AG08396 (cell line): Measurements from ENCODE around the gene MDH2.
"Not testable (repeated sequence)": the region's sequence is repeated elsewhere in the genome, so short reads cannot be mapped to it uniquely, and the experiment has no call there.

Experiments
- DNase-seq: peaks from one replicate; pipeline ENCODE4 v3.0.0; 2012; ENCODE audit warnings: low spot score, mixed read lengths

Gene MDH2

GRCh38 chr7:76072243-76073148, 24.6 kb downstream of the MDH2 start:
- no peak for DNase-seq

DNA sequence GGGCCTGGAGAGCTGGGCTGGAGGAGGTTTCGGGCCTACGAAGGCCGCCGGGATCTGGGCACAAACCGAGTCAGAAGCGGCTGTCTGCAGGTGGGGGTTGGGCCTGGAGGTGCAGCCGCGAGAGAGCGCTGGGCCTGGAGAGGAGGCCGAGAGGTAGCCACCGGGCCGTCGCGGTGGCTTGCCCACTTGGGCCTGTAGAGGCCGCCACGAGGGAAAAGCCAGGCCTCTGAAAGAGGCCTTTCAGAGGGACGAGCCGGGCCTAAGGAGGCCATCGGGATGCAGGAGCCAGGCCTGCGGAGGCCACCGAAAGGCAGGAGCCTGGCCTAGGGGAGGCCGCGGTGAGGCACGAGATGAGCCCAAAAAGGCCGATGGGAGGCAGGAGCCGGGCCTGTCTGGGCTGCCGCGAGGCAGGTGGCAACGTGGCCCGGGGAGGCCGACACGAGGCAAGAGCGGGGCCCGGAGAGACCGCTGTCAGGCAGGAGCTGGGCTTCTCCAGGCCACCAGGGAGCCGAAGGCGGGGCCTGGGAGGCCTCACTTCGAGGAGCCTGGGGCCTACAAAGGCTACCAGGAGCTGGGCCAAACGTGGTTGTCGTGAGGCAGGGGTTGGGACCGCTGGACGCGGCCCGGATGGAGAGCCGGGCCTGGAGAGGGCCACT, 25.6 kb downstream of the MDH2 start:
- no peak for DNase-seq

DNA sequence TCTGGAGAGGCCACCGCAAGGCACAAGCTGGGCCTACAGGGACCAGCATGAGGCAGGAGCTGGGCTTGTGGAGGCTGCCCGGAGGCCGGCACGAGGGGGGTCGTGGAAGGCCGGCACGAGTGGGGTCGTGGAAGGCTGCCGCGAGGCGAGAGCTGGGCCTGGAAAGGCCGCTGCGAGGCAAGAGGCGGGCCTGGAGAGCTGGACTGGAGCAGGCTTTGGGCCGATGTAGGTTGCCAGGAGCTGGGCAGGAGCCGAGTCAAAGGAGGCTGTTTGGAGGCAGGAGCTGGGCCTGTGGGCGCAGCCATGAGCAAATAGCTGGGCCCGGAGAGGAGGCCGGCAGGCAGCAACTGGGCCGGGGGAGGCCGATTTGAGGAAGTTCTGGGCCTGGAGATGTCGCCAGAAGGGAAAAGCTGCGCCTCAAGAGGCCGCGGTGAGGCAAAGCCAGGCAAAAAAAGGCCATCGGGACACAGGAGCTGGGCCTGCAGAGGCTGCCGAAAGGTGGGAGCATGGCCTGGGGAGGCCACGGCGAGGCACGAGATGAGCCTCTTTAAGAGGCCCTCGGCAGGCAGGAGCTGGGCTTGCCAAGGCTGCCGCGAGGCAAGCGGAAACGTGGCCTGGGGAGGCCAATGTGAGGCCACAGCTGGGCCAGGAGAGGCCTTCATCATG, 26.5 kb downstream of the MDH2 start:
- no peak for DNase-seq

- DNase-seq, result no peak
Measured at GRCh38 chr7:76074972-76075370, 27.1 kb downstream of the MDH2 start.

DNA sequence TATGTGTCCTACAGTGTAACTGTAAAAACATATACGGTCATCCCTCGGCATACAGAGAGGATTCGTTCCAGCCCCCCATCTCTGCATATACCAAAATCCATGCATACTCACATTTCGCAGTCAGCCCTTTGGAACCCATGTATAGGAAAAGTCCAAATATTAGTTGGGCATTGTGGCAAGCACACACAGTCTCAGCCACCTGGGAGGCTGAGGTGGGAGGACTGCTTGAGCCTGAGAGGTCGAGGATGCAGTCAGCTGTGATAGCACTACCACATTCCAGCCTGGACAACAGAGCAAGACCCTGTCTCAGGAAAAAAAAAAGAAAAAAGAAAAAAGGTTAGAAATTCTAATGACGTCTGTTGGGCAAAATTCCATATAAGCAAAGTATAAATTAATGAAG, 29.1 kb downstream of the MDH2 start:
- no peak for DNase-seq

- no peak for DNase-seq
Measured at GRCh38 chr7:76077435-76077834, 29.5 kb downstream of the MDH2 start.

- no peak for DNase-seq
Measured at GRCh38 chr7:76080204-76080603, 32.3 kb downstream of the MDH2 start.

DNA sequence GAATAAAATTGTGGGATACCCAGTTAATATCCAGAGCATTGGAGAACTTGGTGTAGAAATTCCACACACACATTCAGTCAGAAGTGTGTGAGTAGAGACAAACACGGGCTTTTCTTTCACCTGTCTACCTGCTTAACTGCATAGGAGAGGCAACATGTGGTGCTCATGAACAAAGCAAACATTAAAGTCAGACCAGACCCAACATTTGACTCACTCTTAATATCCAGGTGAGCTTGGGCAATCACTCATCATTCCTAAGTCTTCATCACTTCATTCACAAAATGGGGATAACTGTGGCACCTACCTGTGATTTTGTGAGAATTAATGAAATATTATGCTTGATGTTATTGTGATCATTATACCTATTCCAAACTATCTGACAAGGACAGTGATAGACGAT, 36.2 kb downstream of the MDH2 start:
- DNase-seq, result not testable (repeated sequence)

- no peak for DNase-seq
Measured at GRCh38 chr7:76086070-76086469, 38.2 kb downstream of the MDH2 start.

DNA sequence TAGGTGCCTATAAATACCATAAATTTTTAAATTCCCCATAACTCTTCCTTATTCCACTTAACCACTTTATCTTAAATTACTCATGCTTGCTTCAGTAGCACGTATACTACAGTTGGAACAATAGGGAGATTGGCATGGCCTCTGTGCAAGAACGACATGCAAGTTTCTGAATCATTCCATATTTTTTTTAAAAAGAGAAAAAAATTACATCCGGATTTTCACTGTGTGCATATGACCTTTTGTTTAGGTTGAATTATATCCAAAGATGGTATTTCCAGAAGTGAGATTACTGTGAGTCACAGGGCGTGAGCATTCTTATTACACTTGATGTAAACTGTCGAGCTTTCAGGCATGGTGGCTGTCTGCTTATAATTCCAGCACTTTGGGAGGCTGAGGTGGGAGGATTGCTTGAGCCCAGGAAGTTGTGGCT, 39.5 kb downstream of the MDH2 start:
- peak; percentile 12 for DNase-seq

DNA sequence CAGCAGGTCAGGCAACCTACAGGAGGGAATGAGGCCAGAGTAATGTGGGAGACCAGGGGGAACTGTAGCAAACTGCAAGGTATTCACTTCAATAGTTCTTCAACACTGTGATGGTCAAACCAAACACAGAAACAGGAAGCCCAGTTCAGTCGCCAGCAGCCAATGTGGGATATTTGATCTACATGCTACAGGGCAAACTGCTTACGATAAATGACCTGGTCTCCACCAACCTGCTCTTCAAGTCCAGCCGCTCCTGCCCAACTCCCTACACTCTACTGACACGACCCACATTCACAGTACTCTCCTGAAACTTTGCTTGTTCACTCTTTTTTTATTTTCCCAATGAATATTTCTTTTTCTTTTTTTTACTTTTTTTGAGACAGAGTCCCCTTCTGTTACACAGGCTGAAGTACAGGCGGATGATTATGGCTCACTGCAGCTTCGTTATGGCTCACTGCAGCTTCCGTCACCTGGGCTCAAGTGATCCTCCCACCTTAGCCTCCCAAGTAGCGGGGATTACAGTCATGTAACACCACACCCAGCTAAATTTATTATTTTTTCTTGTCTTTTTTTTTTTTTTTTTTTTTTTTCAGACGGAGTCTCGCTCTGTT, 42.1 kb downstream of the MDH2 start:
- DNase-seq, result no peak

GRCh38 chr7:76091506-76091905, 43.6 kb downstream of the MDH2 start:
- DNase-seq, result no peak

GRCh38 chr7:76093531-76093930, 45.6 kb downstream of the MDH2 start:
- not testable (repeated sequence) for DNase-seq

- DNase-seq, result not testable (repeated sequence)
Measured at GRCh38 chr7:76094326-76094725, 46.4 kb downstream of the MDH2 start.

- no peak for DNase-seq
Measured at GRCh38 chr7:76095908-76096307, 48.0 kb downstream of the MDH2 start.

- not testable (repeated sequence) for DNase-seq
Measured at GRCh38 chr7:76101693-76102437, 54.0 kb downstream of the MDH2 start.

DNA sequence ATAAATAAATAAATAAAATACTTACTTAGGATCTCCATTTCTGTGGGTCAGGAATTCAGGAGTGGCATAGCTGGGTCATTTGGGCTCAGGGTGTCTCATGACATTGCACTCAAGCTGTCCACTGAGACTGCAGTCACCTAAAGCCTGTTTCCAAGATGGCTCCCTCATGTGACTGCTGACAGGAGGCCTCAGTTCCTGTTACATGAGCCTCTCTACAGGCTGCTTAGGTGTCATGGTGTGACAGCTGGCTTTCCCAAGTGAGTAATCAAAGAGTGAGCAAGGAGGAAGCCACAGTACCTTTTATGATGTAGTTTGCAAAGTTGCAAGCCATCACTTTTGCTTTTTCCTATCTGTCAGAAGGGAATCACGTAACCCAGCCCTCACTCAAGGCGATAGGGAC, 55.9 kb downstream of the MDH2 start:
- not testable (repeated sequence) for DNase-seq

GRCh38 chr7:76106130-76106529, 58.2 kb downstream of the MDH2 start:
- DNase-seq, result not testable (repeated sequence)

DNA sequence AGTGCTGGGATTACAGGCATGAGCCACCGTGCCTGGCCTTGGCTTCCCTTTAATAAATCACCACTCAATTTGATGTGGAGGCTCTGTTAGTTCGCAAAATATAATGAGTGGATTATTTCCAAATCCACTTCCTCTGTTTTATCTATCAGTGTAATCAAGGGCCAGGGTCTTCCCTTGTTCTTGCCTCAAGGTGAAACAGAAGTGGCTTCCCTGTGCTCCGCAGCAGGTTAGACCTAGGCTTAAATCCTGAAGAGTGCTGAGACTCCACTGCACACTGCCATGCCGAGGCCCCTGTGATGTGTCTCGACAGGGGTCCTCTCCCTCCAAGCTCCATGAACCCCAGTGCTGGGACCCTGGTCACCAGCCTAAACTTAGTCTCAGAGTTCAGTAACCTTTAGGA, 59.0 kb downstream of the MDH2 start:
- no peak for DNase-seq

GRCh38 chr7:76108540-76109233, 60.8 kb downstream of the MDH2 start:
- no peak for DNase-seq

GRCh38 chr7:76113042-76113630, 65.2 kb downstream of the MDH2 start:
- DNase-seq, result not testable (repeated sequence)
